DOHH2 (cell line): ENCODE results near the gene SMAP2.

Source experiments
- H3F3A ChIP-seq: fragments of 200-600 bp; sonication (generic), shearing (Covaris generic); 2 replicates; pipeline ENCODE4 v1.6.0; 2016; ENCODE audit warnings: antibody characterized with exemption, mild to moderate bottlenecking; ENCODE audit not compliant: control insufficient read depth, insufficient read depth
- H3K27ac ChIP-seq: fragments of 200-600 bp; sonication (generic); 2 replicates; pipeline ENCODE4 v1.5.1; 2014; ENCODE audit warnings: low read depth, mild to moderate bottlenecking, low read length, moderate library complexity
- H3K27me3 ChIP-seq: fragments of 200-600 bp; sonication (generic); 2 replicates; pipeline ENCODE4 v1.6.1; 2014; ENCODE audit warnings: mild to moderate bottlenecking, low read length, mixed read lengths; ENCODE audit not compliant: control insufficient read depth
- H3K36me3 ChIP-seq: fragments of 200-600 bp; sonication (generic); 2 replicates; pipeline ENCODE4 v1.6.1; 2014; ENCODE audit warnings: mild to moderate bottlenecking, low read length, moderate library complexity, mixed read lengths; ENCODE audit not compliant: control insufficient read depth
- H3K4me1 ChIP-seq: fragments of 200-600 bp; sonication (generic); 2 replicates; pipeline ENCODE4 v1.6.1; 2014; ENCODE audit warnings: mild to moderate bottlenecking, low read length, mixed read lengths; ENCODE audit not compliant: control insufficient read depth
- H3K4me2 ChIP-seq: fragments of 200-600 bp; sonication (generic); 2 replicates; pipeline ENCODE4 v1.6.0; 2014; ENCODE audit warnings: mild to moderate bottlenecking, low read length, moderate library complexity
- H3K4me3 ChIP-seq: fragments of 200-600 bp; sonication (generic); 2 replicates; pipeline ENCODE4 v1.5.1; 2014; ENCODE audit warnings: mild to moderate bottlenecking, low read length, mixed read lengths
- H3K79me2 ChIP-seq: fragments of 200-600 bp; sonication (generic); 2 replicates; pipeline ENCODE4 v1.6.1; 2014; ENCODE audit warnings: mild to moderate bottlenecking, low read length, mixed read lengths; ENCODE audit not compliant: control insufficient read depth
- H3K9me2 ChIP-seq: fragments of 200-600 bp; sonication (generic); replicated peaks from 2 replicates; pipeline ENCODE4 v1.6.1; 2014; ENCODE audit warnings: mild to moderate bottlenecking, low read length, mixed read lengths; ENCODE audit not compliant: control insufficient read depth
- H3K9me3 ChIP-seq: fragments of 200-600 bp; sonication (generic); 2 replicates; pipeline ENCODE4 v1.6.1; 2014; ENCODE audit warnings: antibody characterized with exemption, low read length, mixed read lengths; ENCODE audit not compliant: control insufficient read depth, insufficient read depth
- H4K20me1 ChIP-seq: fragments of 200-600 bp; sonication (generic); 2 replicates; pipeline ENCODE4 v1.6.0; 2014; ENCODE audit warnings: low read depth, mild to moderate bottlenecking, antibody characterized with exemption, low read length, moderate library complexity; ENCODE audit not compliant: control insufficient read depth, insufficient read depth
- EZH2phosphoT487 ChIP-seq: fragments of 200-600 bp; sonication (generic); IDR thresholded peaks from 2 replicates; pipeline ENCODE4 v1.6.1; 2017; ENCODE audit warnings: borderline replicate concordance, mild to moderate bottlenecking, antibody characterized with exemption, low read length, moderate library complexity, mixed read lengths
- TF ChIP-seq, protein P1 (sequence below): fragments of 200-600 bp; sonication (generic); IDR thresholded peaks from one replicate; pipeline ENCODE4 v1.5.1; 2014; ENCODE audit warnings: antibody characterized with exemption, mild to moderate bottlenecking, low read depth, low read length; ENCODE audit not compliant: poor library complexity, severe bottlenecking

SMAP2 gene

DNA sequence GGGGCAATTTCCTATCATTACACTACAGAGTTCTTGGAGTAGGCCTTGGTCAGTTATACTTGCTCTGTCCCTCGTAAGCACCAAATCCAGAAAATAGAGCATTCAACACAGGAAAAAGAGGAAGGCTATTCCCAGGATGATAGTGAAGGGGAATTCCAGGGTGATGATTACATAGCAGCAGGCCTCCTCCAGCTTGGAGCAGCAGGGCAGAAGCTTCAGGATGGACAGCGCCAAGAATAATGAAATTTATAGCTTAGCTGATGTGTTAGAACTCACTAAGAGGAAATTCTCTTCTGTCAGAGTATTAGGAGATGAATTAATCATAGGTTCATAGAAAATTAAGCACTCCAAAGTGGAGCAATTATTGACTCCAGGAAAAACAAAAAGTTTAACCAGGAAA is 10.8 kb upstream of the SMAP2 start:
- H3K9me2 ChIP-seq, result no peaks in the 10 kb centered on the region
- TF ChIP-seq, protein P1, sequence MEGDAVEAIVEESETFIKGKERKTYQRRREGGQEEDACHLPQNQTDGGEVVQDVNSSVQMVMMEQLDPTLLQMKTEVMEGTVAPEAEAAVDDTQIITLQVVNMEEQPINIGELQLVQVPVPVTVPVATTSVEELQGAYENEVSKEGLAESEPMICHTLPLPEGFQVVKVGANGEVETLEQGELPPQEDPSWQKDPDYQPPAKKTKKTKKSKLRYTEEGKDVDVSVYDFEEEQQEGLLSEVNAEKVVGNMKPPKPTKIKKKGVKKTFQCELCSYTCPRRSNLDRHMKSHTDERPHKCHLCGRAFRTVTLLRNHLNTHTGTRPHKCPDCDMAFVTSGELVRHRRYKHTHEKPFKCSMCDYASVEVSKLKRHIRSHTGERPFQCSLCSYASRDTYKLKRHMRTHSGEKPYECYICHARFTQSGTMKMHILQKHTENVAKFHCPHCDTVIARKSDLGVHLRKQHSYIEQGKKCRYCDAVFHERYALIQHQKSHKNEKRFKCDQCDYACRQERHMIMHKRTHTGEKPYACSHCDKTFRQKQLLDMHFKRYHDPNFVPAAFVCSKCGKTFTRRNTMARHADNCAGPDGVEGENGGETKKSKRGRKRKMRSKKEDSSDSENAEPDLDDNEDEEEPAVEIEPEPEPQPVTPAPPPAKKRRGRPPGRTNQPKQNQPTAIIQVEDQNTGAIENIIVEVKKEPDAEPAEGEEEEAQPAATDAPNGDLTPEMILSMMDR, result no peak
- no peak for TF ChIP-seq EZH2phosphoT487
- peaks cover 1% of the 10 kb centered on the region; the same call in 1 of the 2 replicates for H3K9me3 ChIP-seq
- H3K4me2 ChIP-seq, result no peak overlapping the region
- H3K27me3 ChIP-seq, result no peaks in the 10 kb centered on the region
- no peaks in the 10 kb centered on the region for H3K36me3 ChIP-seq
- H3K4me1 ChIP-seq, result peaks cover 11% of the 10 kb centered on the region
- no peaks in the 10 kb centered on the region for H3F3A ChIP-seq
- H4K20me1 ChIP-seq, result no peaks in the 10 kb centered on the region
- no peak overlapping the region for H3K27ac ChIP-seq
- no peak overlapping the region for H3K4me3 ChIP-seq
- no peaks in the 10 kb centered on the region for H3K79me2 ChIP-seq

DNA sequence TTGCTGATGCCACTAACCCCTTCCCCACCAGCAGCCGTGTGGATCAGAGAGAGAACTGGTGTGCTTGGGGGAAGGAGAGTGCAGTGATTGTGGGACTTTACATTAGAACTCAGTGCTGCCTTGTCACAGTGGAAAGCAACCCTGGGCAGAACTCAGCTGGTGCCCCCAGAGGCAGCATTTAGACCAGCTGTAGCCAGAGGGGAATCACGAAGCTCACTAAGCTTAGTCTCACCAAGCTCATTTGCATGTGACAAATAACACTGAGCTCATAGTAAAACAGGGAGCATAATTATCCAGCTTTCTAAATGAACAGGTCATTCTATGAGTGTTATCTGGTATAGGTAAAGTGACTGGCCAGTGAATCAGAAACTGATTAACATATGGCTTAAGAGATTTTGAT is 9.8 kb upstream of the SMAP2 start:
- Histone ChIP-seq H3K4me2 (peak overlapping the region; percentile 28; the same call in 1 of the 2 replicates), H3K9me2 (no peaks in the 10 kb centered on the region), H3K36me3 (no peaks in the 10 kb centered on the region)

DNA sequence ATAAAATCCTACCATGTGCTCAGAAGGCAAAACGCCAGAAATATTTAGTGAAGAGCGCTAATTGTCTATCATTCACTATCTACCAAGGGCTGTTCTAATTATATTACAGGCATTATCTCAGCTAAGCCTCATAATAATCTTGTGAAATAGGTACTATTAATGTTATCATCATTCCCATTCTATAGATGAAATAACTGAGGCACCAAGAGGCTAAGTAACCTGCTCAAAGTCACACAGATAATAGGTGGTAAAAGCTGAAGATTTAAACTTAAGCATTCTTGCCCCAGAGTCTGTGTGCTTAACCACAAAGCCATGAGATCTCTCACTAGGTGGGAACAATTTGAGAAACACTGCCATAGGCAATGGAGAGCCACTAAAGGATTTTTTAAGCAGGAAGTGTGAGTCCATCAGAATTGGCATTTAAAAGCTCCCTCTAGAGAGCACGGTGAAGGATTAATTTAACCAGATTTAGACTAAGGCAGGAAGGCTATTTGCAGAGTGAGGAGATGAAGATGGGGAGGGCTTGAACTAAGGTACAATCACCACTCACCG is 1.7 kb upstream of the SMAP2 start:
- Histone ChIP-seq H3K4me1 (peaks cover 25% of the 10 kb centered on the region), H3K4me3 (no peak overlapping the region), H4K20me1 (no peaks in the 10 kb centered on the region), H3K36me3 (peaks cover 16% of the 10 kb centered on the region), H3K27ac (no peak overlapping the region), H3K9me3 (no peaks in the 10 kb centered on the region), H3K4me2 (no peak overlapping the region), H3K27me3 (no peaks in the 10 kb centered on the region), H3K9me2 (no peaks in the 10 kb centered on the region), H3F3A (no peaks in the 10 kb centered on the region), H3K79me2 (peaks cover 33% of the 10 kb centered on the region)
- TF ChIP-seq, protein P1, result no peak
- TF ChIP-seq EZH2phosphoT487, result no peak

More for the DNA sequence above, 9.8 kb upstream of the SMAP2 start:
- no peaks in the 10 kb centered on the region for H3K27me3 ChIP-seq
- no peaks in the 10 kb centered on the region for H3K9me3 ChIP-seq
- peaks cover 11% of the 10 kb centered on the region for H3K4me1 ChIP-seq
- H4K20me1 ChIP-seq, result no peaks in the 10 kb centered on the region
- H3K79me2 ChIP-seq, result no peaks in the 10 kb centered on the region
- no peak overlapping the region for H3K4me3 ChIP-seq
- TF ChIP-seq EZH2phosphoT487, result no peak
- TF ChIP-seq, protein P1, result peak; percentile 56
- no peak overlapping the region for H3K27ac ChIP-seq
- no peaks in the 10 kb centered on the region for H3F3A ChIP-seq
